ENCODE results near the gene PLIN3. TPM values are rescaled to one million over a fixed set of nuclear protein-coding genes. Genes with fewer than 3 reads are reported as not detected.

The PLIN3 gene
- total RNA-seq, 1 experiment from 2014 or later, result 157 TPM

GRCh38 chr19:4817467-4818277 lies 49.8 kb downstream of the PLIN3 start:
- CTCF ChIA-PET, result interaction anchor here (0.6 kb wide), 1 partner anchor 215 kb away, joined by 3 read pairs; no protein-coding TSS in a partner anchor
- no peaks in the 10 kb centered on the region for H3K9me3 ChIP-seq (ENCODE audit: control insufficient read depth, insufficient read depth, low read depth, low read length)
- POLR2A ChIA-PET, result no interaction called here
- ATAC-seq (no peak), DNase-seq (ENCODE audit: low read depth, low spot score) (no peak)
- no peak overlapping the region for H3K4me3 ChIP-seq (ENCODE audit: low read depth in 2 of 2, low read length in 2 of 2)
- TF ChIP-seq CTCF (IDR thresholded peaks at IDR 0.05), result no peak
- no peak for TF ChIP-seq REST (IDR thresholded peaks at IDR 0.05; ENCODE audit: insufficient read depth in 1 of 2, low read depth in 2 of 2, low read length in 1 of 2)
- TF ChIP-seq POLR2AphosphoS5 (IDR thresholded peaks at IDR 0.05; ENCODE audit: low read depth, low read length), result no peak
- no peak for TF ChIP-seq TCF7L2 (IDR thresholded peaks at IDR 0.05; ENCODE audit: low read depth, low read length)
- no peak for TF ChIP-seq SIN3A (IDR thresholded peaks at IDR 0.05; ENCODE audit: borderline replicate concordance, insufficient read depth, low read depth, low read length)
- H3K27ac ChIP-seq (ENCODE audit: low read length), result no peak overlapping the region
- intact Hi-C loops (cut with micrococcal nuclease; ENCODE audit: unreplicated experiment) (no loop called here), in situ Hi-C loops (cut with HindIII; ENCODE audit: low pct_unique_long_range_greater_than_20kb, low sequenced_read_pairs) (no loop called here)
- no TSS peak for BruUV-seq (replicated peaks)
- H3K36me3 ChIP-seq (ENCODE audit: control insufficient read depth, insufficient read depth, low read length), result no peaks in the 10 kb centered on the region
- H3K4me1 ChIP-seq (ENCODE audit: control insufficient read depth, insufficient read depth, low read length), result peaks cover 8% of the 10 kb centered on the region
- no peaks in the 10 kb centered on the region for H3K27me3 ChIP-seq (ENCODE audit: control insufficient read depth, insufficient read depth, low read length)

- no peak overlapping the region for H3K4me3 ChIP-seq (ENCODE audit: low read depth in 2 of 2, low read length in 2 of 2)
- in situ Hi-C loops (cut with HindIII; ENCODE audit: low pct_unique_long_range_greater_than_20kb, low sequenced_read_pairs) (no loop called here), intact Hi-C loops (cut with micrococcal nuclease; ENCODE audit: unreplicated experiment) (no loop called here)
- DNase-seq (ENCODE audit: low read depth, low spot score) (no peak), ATAC-seq (no peak)
- TF ChIP-seq SIN3A (IDR thresholded peaks at IDR 0.05; ENCODE audit: borderline replicate concordance, insufficient read depth, low read depth, low read length) (no peak), CTCF (IDR thresholded peaks at IDR 0.05) (no peak), REST (IDR thresholded peaks at IDR 0.05; ENCODE audit: insufficient read depth in 1 of 2, low read depth in 2 of 2, low read length in 1 of 2) (no peak), POLR2AphosphoS5 (IDR thresholded peaks at IDR 0.05; ENCODE audit: low read depth, low read length) (no peak), TCF7L2 (IDR thresholded peaks at IDR 0.05; ENCODE audit: low read depth, low read length) (no peak)
- ChIA-PET POLR2A (interaction anchor here (0.7 kb wide), 1 partner anchor 135 kb away, joined by 6 read pairs; no protein-coding TSS in a partner anchor), CTCF (no interaction called here)
- H3K27ac ChIP-seq (ENCODE audit: low read length), result no peak overlapping the region
- H3K4me1 ChIP-seq (ENCODE audit: control insufficient read depth, insufficient read depth, low read length), result peaks cover 8% of the 10 kb centered on the region
- no TSS peak for BruUV-seq (replicated peaks)
- no peaks in the 10 kb centered on the region for H3K9me3 ChIP-seq (ENCODE audit: control insufficient read depth, insufficient read depth, low read depth, low read length)
- no peaks in the 10 kb centered on the region for H3K27me3 ChIP-seq (ENCODE audit: control insufficient read depth, insufficient read depth, low read length)
- H3K36me3 ChIP-seq (ENCODE audit: control insufficient read depth, insufficient read depth, low read length), result no peaks in the 10 kb centered on the region
Observed at GRCh38 chr19:4816950-4817278, 50.6 kb downstream of the PLIN3 start.

Measured in Panc1 (cell line).